Sigmoid colon (tissue), 4 donors: ENCODE measurements around the gene CAPZA1.

ENCODE experiments used
- CTCF ChIP-seq, 4 experiments: fragments of 450-650 bp in 3 of 4; fragments of 200-600 bp in 1 of 4; IDR thresholded peaks; one replicate each; pipeline ENCODE4 v1.5.1; 2016 to 2019; ENCODE audit warnings: antibody characterized with exemption in 4 of 4, mild to moderate bottlenecking in 3 of 4, moderate library complexity in 2 of 4
- EP300 ChIP-seq, 4 donors: sonication (generic); formaldehyde crosslinking; IDR thresholded peaks; one replicate each; pipeline ENCODE4 v1.6.1; 2017; ENCODE audit warnings: antibody characterized with exemption in 4 of 4
- POLR2AphosphoS5 ChIP-seq, 4 donors: sonication (generic); formaldehyde crosslinking; IDR thresholded peaks; one replicate each; pipeline ENCODE4 v1.6.1; 2017; ENCODE audit warnings: antibody characterized with exemption in 4 of 4

- TF ChIP-seq CTCF (IDR thresholded peaks at IDR 0.05) (no peak), EP300 (IDR thresholded peaks at IDR 0.05) (no peak), POLR2AphosphoS5 (IDR thresholded peaks at IDR 0.05) (peak in 1 of 4 donors; percentile 38)
Observed at GRCh38 chr1:112618114-112618720, 1.4 kb upstream of the CAPZA1 start.
